Body of pancreas (tissue), 4 donors: Measurements from ENCODE around the gene TUBB2B. TPM values are rescaled to one million over a fixed set of nuclear protein-coding genes. Genes with fewer than 3 reads are reported as not detected.
A peak's percentile ranks its signal among the peaks of the same experiment; 100 is the strongest.

Source experiments
- ATAC-seq: fragments of 150-250 bp; one replicate; pipeline ENCODE4 v1.9.1; 2016
- DNase-seq, 4 donors: peaks; one replicate each; pipeline ENCODE4 v3.0.0-alpha.2; 2019
- H3K27ac ChIP-seq, 4 donors: fragments of 200-600 bp; sonication (generic); 1 replicate in 3 of 4; 2 replicates in 1 of 4; pipeline versions ENCODE4 v1.5.1 to v1.6.1; 2016 to 2019; ENCODE audit warnings: mild to moderate bottlenecking in 1 of 4, mixed read lengths in 1 of 4, moderate library complexity in 1 of 4
- H3K27me3 ChIP-seq, 2 donors: fragments of 200-600 bp; sonication (generic); one replicate each; pipeline ENCODE4 v1.6.0; 2016; ENCODE audit warnings: mild to moderate bottlenecking in 1 of 2
- H3K36me3 ChIP-seq, 2 donors: fragments of 200-600 bp; sonication (generic); replicated peaks in 1 of 2; 2 replicates each; pipeline ENCODE4 v1.5.1; 2016; ENCODE audit warnings: low read depth in 2 of 2; ENCODE audit not compliant: insufficient read depth in 1 of 2
- H3K4me1 ChIP-seq: fragments of 200-600 bp; sonication (generic); one replicate; pipeline ENCODE4 v1.6.0; 2016
- H3K4me3 ChIP-seq, 2 donors: fragments of 200-600 bp; sonication (generic); 1 replicate in 1 of 2; 2 replicates in 1 of 2; pipeline ENCODE4 v1.5.1; 2016 to 2019
- H3K9me3 ChIP-seq, 3 donors: fragments of 200-600 bp; sonication (generic); 1 replicate in 2 of 3; 2 replicates in 1 of 3; pipeline ENCODE4 v1.5.1; 2016
- POLR2A ChIP-seq, 3 donors: fragments of 450-650 bp; IDR thresholded peaks; one replicate each; pipeline ENCODE4 v1.6.1; 2016; ENCODE audit warnings: antibody characterized with exemption in 3 of 3, mild to moderate bottlenecking in 2 of 3
- WGBS, 2 donors: methylation state at CpG; one replicate each; pipeline ENCODE4 v1.1.5; 2017; 5-methylcytosine and 5-hydroxymethylcytosine counted together
- intact Hi-C: fragments of 100-400 bp; cut with DNase I; formaldehyde crosslinking; loops from one replicate; pipeline ENCODE4 v1.15.1; 2023
- total RNA-seq, 2 donors: library from RNA; depleted of rRNA; stranded (reverse); fragments of >200 nt; gene quantifications; one replicate each; pipeline ENCODE4 v1.1.0, GENCODE V29; 2016
- TF ChIP-seq, protein P1 (sequence below), 7 experiments: fragments of 450-650 bp in 4 of 7; fragments of 200-600 bp in 3 of 7; sonication (generic) in 3 of 7; IDR thresholded peaks; one replicate each; pipeline ENCODE4 v1.5.1; 2016 to 2019; ENCODE audit warnings: antibody characterized with exemption in 7 of 7

Gene TUBB2B
- total RNA-seq, 2 donors from 2014 or later, result 1.3 to 10.6 TPM

DNA sequence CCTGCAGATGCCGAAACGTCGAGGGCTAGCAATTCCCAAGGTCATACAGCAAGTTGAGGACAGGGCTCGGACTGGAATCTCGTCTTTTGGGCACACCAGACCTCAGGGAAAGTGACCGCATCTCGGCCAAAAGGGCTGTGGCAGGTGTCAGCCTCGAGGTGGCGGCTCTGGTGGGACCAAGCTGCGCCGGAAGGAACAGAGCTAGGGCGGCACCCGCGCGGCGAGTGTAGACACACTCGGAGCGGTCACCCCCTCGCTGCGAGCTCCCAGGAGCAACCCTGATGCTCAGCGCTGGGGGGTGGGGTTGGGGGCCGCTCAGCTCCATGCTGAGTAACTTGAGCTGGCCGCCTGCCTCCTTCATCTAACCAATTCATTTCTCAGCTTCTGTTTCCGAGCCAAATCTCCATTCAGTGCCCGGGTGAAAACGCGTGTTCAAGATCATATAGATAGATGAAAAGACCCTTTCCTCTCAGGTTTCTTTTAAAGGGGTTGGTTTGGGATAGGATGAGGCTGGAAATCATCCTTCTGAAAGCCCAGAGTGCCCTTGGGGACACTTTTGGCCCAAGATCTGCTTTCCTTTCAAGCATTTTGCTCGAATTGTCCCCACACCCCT lies 2.2 kb upstream of the TUBB2B start:
- intact Hi-C loops, result no loop called here
- ATAC-seq, result no peak
- peaks cover 55% of the 10 kb centered on the region for H3K4me1 ChIP-seq
- peaks cover 0 to 12% of the 10 kb centered on the region in 2 donors for H3K27me3 ChIP-seq
- H3K27ac ChIP-seq, result no peak overlapping the region
- 21 to 31% methylated on average over 11 to 26 of the region's 28 CpGs for WGBS, 2 donors
- no peak overlapping the region for H3K4me3 ChIP-seq
- no peak for DNase-seq
- H3K9me3 ChIP-seq, result no peaks in the 10 kb centered on the region
- no peak for TF ChIP-seq POLR2A (IDR thresholded peaks at IDR 0.05)
- TF ChIP-seq, protein P1, sequence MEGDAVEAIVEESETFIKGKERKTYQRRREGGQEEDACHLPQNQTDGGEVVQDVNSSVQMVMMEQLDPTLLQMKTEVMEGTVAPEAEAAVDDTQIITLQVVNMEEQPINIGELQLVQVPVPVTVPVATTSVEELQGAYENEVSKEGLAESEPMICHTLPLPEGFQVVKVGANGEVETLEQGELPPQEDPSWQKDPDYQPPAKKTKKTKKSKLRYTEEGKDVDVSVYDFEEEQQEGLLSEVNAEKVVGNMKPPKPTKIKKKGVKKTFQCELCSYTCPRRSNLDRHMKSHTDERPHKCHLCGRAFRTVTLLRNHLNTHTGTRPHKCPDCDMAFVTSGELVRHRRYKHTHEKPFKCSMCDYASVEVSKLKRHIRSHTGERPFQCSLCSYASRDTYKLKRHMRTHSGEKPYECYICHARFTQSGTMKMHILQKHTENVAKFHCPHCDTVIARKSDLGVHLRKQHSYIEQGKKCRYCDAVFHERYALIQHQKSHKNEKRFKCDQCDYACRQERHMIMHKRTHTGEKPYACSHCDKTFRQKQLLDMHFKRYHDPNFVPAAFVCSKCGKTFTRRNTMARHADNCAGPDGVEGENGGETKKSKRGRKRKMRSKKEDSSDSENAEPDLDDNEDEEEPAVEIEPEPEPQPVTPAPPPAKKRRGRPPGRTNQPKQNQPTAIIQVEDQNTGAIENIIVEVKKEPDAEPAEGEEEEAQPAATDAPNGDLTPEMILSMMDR (IDR thresholded peaks at IDR 0.05), result no peak
- H3K36me3 ChIP-seq, result no peaks in the 10 kb centered on the region

DNA sequence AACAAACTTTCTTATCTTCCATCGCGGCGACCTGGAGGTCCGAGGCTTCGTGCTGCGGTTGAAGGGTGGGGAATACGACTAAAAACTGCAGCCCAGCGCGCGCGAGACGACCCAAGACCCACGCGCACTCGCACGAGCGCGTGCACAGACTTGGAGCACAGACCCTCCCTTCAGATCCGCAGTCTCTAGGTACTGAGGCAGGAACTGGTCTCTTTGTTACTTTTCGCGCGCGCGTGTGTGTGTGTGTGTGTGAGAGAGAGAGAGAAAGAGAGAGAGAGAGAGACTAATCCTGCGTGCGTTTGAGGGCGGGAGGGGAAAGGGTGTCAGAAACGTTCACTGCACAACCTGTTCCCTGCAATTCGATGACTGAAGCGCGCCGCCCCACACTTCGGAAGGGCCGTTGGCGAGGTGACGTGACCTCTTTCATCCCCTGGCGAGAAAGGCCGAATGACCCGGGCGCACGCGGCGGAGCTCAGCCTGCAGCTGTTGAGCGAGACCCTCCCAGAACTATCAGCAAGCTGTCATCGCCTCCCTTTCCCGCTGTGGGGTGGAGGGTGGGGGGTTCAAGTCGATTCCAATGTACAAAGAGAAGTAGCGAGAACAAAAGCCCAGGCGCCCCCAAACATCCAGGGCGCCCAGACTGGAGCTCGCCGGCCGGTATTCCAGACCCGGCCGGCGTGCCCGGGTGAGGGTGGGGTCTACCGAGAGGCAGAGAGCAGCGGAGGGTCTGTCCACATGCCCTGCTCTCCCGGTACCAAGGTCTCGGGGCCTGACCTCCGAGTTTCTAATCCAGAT lies 1.5 kb upstream of the TUBB2B start:
- WGBS, 2 donors, result 18 to 22% methylated on average over 42 to 58 of the region's 62 CpGs
- DNase-seq (no peak), ATAC-seq (no peak)
- H3K27ac ChIP-seq, result no peak overlapping the region
- peaks cover 0 to 12% of the 10 kb centered on the region in 2 donors for H3K27me3 ChIP-seq
- H3K4me3 ChIP-seq, result no peak overlapping the region
- intact Hi-C loops, result no loop called here
- H3K36me3 ChIP-seq, result no peaks in the 10 kb centered on the region
- TF ChIP-seq, protein P1 (IDR thresholded peaks at IDR 0.05), result no peak
- no peak for TF ChIP-seq POLR2A (IDR thresholded peaks at IDR 0.05)
- peaks cover 55% of the 10 kb centered on the region for H3K4me1 ChIP-seq
- H3K9me3 ChIP-seq, result no peaks in the 10 kb centered on the region

DNA sequence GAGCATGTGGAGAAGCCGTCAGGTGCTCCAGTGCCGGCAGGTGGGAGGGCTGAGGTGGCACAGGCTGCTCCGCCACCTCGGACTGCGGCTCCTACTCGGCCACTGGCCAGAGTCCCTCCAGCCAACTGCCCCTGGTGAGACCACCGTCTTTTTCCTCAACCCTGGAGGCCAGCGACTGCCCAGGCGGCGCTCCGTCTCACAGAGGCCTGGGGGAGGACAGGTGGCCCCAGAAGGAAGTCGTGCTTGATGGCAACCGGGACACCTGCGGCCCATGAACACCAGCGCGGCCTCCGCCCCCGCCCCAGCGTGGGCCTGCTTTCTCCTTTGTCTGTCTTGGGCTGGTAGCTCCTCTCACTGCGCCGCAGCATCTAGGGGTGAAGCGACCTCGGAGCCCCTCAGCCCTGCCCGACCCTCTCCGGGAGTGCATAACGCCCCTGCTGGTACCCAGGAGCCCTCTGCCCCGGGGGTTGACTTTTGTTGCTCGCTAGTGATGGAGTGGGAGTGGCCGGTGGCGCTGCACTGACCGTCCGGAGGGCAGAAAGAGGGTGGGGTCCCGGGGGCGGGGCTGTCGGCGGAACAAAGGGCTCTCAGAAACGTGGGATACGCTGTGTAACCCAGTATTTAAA lies 706 bp upstream of the TUBB2B start:
- Histone ChIP-seq H3K36me3 (no peaks in the 10 kb centered on the region), H3K9me3 (no peaks in the 10 kb centered on the region), H3K4me1 (peaks cover 55% of the 10 kb centered on the region), H3K27me3 (peaks cover 0 to 12% of the 10 kb centered on the region in 2 donors), H3K4me3 (peak overlapping the region in 1 of 2 donors; percentile 2), H3K27ac (no peak overlapping the region)
- 6 to 9% methylated on average over 19 to 38 of the region's 38 CpGs for WGBS, 2 donors
- TF ChIP-seq POLR2A (IDR thresholded peaks at IDR 0.05), result no peak
- TF ChIP-seq, protein P1 (IDR thresholded peaks at IDR 0.05), result no peak
- peak in 2 of 4 donors; percentile 58 to 59 for DNase-seq
- intact Hi-C loops, result no loop called here
- no peak for ATAC-seq

DNA sequence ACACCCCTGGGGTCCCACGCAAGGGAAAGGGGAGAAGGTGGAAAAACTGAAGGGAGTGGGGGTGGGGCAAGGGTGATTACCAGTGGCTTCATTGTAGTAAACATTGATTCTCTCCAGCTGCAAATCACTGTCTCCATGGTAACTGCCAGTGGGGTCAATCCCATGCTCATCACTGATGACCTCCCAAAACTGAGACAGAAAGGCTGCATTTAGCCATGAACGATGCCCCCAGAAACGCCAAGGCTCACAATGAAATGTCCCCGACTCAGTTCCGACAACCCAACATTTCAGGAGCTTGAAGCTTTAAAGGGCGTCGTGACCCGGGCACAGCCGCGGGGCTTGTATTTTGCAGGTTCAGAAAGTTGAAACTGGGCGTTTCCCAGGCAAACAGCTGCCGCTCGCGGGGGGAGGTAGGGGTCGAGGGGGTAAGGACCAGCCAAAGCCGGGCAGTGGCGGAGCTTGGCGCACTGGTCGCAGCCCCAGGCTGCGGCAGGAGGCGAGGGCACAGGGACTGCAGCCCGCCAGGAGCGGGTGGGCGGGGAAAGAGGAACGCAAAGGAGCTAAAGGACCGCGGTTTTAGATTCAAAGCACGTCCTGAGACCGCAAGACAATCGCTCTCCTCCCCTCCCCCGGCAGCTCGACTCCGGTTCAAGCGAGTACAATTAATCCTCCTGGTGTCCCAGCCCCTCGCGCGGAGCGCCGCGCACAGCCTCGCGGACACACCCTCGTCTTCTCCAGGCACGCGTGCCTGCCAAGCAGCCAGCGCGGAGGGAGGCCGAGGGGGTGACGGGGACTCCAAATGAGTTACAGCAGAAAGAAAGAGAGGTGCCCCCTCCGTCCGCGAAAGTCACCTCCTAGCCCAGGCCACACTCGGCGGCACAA lies 731 bp downstream of the TUBB2B start:
- Histone ChIP-seq H3K9me3 (no peaks in the 10 kb centered on the region), H3K36me3 (no peaks in the 10 kb centered on the region), H3K4me1 (peaks cover 45% of the 10 kb centered on the region), H3K27me3 (peaks cover 0 to 12% of the 10 kb centered on the region in 2 donors), H3K27ac (no peak overlapping the region), H3K4me3 (peak overlapping the region in 1 of 2 donors; percentile 4)
- TF ChIP-seq, protein P1 (IDR thresholded peaks at IDR 0.05), result no peak
- no peak for TF ChIP-seq POLR2A (IDR thresholded peaks at IDR 0.05)
- WGBS, 2 donors, result 3 to 5% methylated on average over 21 to 54 of the region's 54 CpGs
- DNase-seq (peak in 2 of 4 donors; percentile 32 to 38), ATAC-seq (peak; percentile 2)
- intact Hi-C loops, result no loop called here
